WI38 (cell line): ENCODE measurements around the gene EFNB1.
A peak's percentile ranks its signal among the peaks of the same experiment; 100 is the strongest.

Experiments
- H3K4me3 ChIP-seq: 2 replicates; pipeline ENCODE4 v1.5.1; 2011; ENCODE audit warnings: low read depth, mild to moderate bottlenecking, control low read depth, low read length
- TF ChIP-seq, protein P1 (sequence below): IDR thresholded peaks from 2 replicates; pipeline ENCODE4 v1.5.1; 2012; ENCODE audit warnings: low read depth, mild to moderate bottlenecking, control low read depth, low read length

The EFNB1 gene

DNA sequence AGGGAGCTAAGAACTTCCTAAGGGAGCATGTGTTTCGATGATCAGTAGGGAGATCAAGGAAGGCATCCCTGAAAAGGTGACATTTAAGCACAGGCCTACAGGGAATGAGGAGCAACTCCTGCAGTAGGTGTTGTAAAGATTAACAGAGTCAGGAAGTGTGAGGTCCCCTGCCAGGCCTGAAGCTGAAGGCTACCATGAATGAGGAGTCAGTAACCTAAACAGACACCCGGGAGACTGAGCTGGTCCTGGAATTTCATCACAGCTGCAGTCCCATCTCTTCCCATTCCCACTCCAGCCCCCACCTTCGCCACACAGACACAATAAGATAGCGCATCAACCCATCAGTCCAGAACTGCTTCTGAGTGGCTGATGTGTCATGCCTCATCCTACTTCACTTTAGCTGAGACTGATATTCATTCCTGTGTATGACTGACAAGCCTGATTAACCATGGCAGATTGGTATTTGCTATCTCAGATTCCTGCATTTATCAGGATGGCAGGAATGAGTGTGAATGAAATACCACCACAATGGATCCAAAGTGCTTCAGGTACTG lies 27.0 kb upstream of the EFNB1 start:
- TF ChIP-seq, protein P1, sequence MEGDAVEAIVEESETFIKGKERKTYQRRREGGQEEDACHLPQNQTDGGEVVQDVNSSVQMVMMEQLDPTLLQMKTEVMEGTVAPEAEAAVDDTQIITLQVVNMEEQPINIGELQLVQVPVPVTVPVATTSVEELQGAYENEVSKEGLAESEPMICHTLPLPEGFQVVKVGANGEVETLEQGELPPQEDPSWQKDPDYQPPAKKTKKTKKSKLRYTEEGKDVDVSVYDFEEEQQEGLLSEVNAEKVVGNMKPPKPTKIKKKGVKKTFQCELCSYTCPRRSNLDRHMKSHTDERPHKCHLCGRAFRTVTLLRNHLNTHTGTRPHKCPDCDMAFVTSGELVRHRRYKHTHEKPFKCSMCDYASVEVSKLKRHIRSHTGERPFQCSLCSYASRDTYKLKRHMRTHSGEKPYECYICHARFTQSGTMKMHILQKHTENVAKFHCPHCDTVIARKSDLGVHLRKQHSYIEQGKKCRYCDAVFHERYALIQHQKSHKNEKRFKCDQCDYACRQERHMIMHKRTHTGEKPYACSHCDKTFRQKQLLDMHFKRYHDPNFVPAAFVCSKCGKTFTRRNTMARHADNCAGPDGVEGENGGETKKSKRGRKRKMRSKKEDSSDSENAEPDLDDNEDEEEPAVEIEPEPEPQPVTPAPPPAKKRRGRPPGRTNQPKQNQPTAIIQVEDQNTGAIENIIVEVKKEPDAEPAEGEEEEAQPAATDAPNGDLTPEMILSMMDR = no peak
- no peak overlapping the region for H3K4me3 ChIP-seq

DNA sequence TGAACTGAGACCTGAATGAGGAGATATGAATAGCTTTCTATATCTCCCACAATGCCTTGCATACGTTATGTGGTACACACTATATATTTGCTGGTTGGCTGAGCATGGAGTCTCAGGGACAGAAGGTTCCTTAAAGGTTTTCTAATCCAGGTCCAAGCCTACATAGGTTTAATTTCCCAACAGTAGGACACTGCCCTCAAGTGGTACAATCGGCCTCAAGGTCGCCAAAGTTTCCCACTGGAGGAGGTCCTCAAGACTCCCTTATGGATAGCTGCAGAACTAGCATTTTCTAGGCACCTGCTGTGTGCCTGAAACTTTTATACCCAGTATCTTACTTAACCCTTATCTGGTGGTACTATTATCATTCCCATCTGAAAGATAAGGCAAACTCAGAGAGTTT lies 21.0 kb upstream of the EFNB1 start:
- TF ChIP-seq, protein P1 = no peak

DNA sequence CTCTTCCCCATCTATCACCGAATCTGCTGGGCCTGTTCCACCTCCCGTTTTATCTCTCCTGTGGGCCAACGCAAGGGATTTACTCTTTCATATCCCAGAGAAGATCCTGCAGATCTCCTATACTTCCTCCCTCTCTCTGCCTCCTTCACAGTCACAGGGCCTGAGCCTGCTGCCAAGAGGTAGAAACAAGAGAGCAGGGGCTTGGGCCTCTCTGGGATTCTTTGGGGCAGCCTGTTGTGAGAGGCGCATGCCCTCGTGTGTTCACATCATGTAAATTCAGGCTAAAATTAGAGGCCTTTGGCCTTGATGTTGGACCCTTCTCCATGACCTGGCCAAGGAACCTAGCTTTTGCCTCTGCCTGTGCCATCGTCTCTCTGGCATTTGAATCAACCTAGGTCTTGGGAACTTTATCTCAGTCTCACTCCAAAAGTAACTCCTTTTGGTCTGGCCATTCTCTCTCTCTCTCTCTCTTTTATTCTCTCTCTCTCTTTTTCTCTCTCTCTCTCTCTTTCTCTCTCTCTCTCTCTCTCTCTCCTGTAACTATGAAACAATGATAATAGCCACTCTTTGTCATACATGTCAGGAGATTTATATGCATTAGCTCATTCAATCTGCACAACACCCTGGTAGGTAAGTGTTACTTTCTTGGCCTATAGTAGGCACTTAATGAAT lies 20.0 kb upstream of the EFNB1 start:
- TF ChIP-seq, protein P1 = no peak

More for the DNA sequence above, 21.0 kb upstream of the EFNB1 start:
- H3K4me3 ChIP-seq = no peak overlapping the region

DNA sequence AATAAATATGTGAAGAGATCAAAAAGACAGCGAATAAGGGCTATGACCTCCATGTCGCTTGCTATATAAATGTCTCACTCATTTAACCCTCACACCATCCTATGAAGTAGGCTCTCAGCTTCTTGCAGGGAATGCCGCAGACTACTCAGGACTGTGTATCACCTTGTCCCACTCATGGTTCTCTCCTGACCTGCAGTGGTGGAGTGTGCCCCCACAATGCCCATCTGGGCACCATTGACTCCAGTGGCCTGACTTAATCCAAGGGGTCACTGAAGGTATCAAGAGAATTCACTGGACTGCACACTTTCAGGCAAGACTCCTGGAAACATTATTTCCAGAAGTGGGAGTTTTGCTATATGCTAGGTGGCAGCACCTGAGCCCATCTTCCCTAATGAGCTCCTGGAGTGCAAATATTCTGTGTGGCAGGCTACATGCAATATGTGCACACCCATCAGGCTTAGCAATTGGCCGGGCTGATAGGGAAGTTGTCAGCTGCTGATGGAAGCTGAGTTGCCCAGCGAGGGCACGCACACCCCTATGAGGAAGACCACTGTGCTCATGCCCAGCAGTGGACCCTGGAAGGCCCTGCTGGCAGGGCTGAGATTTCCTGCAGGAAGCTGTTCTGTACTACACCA lies 8.2 kb upstream of the EFNB1 start:
- TF ChIP-seq, protein P1 = no peak
- H3K4me3 ChIP-seq = no peak overlapping the region

More for the DNA sequence above, 20.0 kb upstream of the EFNB1 start:
- no peak overlapping the region for H3K4me3 ChIP-seq

DNA sequence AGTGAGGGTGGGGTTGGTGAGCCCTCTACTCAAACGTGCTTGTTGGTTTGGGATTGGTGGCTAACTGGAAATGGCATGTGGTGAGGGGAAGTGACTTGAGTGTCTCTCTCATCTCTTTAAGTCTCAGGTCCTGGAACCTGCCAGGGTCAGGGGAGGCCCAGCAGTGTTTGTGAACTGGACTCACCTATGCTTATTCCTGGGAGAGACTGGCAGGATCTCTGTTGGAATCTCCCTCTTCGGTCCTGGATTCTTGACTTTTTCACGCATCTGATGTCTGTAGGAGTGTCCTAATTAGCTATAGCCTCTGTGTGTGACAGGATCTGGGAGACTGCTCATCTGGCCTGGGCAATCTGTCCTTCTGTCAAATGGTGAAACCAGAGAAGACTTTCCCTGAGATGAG lies 7.2 kb upstream of the EFNB1 start:
- TF ChIP-seq, protein P1 = no peak

DNA sequence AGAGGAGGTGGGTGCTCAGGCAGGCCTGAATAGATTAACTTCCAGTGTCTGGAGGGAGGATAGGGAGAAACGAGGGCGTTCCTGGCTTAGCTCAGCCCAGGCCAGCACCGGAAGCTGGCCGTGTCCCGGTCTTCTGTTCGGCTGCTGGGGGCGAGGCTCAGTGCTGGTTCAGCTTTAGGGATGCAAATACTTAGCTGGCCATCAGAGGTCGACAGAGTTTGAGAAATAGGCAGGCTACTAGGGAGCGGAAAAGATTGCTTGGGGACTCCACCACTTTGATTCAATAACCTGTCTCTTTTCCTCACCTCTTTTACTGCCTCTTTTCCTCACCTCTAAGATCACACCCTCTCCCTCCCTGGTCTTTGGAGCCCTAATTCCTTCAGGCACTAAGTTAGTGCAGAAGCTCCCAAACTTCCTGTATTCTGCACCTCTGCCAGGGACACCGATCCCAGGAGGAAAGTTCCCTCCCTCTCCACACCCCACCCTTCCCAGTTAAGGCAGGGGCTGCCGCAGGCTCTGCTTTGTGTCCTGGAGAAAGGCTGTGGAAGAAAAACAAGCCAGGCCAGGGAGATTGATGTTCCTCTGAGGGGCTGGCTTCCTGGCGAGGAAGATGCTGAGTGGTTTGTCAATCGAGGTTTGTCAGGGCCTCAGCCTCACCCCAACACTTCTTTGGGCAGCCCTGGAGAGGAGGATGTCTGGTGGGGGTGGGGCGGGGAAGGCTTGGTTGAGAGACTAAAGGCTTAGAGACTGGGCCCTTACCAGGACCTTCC lies 6.0 kb upstream of the EFNB1 start:
- TF ChIP-seq, protein P1 = peak; percentile 68
- H3K4me3 ChIP-seq = no peak overlapping the region

More for the DNA sequence above, 7.2 kb upstream of the EFNB1 start:
- H3K4me3 ChIP-seq = no peak overlapping the region
